HK-2 (cell line): ENCODE results near the gene TOR1AIP2.

Experiments used
- DNase-seq: peaks from one replicate; pipeline ENCODE4 v3.0.0-alpha.2; 2018; ENCODE audit not compliant: unreplicated experiment

Gene TOR1AIP2

DNA sequence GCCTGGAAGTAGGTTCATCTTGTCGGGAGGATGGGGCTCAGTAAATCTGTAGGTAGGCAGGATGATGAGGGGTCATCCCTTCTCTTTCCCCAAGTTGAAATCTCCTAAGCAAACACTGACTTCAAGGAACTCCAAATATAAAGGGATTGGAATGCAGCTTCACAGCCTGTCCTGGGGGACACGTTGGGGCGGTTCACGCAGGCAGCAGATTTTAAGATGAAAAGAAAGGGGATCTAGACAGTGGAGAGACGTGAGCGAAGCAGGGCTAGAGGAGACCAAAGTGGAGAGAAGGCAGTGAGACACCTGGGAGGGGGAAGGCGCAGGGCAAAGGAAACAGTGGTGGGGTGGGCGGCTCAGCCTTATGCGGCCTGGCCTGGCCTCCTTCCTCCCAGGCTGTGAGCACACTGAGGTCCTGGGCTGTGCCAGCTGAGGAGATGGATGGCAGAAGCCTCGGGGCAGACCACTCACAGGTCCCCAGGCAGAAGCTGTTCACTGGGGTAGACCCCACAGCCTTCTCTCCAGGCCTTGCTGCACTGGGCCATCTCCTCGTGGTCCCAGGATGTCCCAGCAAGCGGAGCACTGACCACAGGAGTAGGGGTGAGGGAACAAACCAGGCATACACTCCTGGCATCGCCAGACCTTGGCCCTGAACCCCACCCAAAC is 51.7 kb downstream of the TOR1AIP2 start:
- no peak for DNase-seq

DNA sequence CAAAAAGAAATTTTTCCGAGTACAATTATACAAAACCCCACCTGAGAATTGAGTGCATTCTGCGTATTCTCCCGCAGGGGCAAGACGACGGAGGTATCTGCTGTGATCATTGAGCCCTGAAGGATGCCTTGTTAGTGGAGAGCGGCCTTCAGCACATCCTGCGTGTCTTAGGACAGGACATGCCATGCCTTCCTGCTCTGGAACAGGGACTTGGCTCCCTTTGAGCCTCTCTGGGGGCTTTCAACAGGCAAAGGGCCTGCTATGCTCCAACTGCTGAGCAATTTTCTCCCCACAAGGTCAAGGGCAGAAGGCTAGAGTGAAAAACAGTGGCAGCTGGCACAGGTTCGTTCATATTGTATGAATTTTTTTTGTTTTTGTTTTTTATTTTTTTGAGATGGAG is 52.4 kb downstream of the TOR1AIP2 start:
- no peak for DNase-seq

GRCh38 chr1:179824265-179824664 is 53.3 kb downstream of the TOR1AIP2 start:
- DNase-seq = no peak

DNA sequence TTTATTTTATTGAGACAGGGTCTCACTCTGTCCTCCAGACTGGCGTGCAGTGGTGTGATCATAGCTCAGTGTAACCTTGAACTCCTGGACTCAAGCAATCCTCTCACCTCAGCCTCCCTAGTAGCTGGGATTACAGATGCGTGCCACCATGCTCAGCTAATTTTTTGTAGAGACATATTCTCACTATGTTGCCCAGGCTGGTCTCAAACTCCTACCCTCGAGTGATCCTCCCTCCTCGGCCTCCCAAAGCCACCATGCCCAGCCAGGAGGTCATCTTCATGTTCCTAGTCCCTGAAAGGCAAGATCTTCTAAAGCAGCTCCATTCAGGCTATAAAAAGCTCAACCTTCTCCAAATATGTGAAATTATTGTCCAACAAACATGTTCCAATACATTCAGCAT is 53.9 kb downstream of the TOR1AIP2 start:
- DNase-seq = no peak

DNA sequence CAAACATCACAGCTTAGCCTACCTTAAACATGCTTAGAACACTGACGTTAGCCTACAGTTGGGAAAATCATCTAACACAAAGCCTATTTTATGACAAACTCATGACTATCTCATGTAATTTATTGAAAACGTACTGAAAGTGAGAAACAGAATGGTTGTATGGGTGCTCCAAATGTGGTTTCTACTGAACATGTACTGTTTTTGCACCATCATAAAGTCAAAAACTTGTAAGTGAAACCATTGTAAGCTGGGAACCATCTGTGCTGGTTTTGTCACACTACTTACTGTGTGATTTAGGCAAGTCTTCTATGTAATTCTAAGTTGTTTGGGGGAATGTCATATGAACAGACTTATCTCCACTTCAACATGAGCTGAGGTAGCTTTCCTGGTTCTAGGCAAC is 55.5 kb downstream of the TOR1AIP2 start:
- no peak for DNase-seq

GRCh38 chr1:179821524-179821923 is 56.1 kb downstream of the TOR1AIP2 start:
- DNase-seq = no peak

GRCh38 chr1:179820226-179820970 is 57.2 kb downstream of the TOR1AIP2 start:
- DNase-seq = no peak

DNA sequence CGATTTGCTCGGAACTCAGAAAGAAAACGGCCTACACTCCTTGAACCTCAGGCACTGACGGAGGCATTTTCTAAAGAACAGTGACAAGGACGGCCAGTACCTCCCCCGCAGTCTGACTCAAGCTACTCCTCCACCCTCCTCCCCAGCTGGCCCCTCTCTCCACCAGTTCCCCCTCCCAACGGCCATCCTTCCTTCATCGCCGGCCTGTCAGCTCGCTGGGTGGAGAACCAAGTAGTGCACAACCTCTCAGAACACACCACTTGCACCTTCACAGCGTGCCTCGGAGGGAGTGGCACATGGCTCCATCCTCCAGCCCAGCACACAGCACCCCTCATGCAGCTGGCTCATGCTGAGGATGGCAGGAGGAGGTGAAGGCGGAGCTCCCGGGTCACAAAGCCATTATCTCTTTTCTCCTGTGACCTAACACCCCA is 58.8 kb downstream of the TOR1AIP2 start:
- DNase-seq = no peak

DNA sequence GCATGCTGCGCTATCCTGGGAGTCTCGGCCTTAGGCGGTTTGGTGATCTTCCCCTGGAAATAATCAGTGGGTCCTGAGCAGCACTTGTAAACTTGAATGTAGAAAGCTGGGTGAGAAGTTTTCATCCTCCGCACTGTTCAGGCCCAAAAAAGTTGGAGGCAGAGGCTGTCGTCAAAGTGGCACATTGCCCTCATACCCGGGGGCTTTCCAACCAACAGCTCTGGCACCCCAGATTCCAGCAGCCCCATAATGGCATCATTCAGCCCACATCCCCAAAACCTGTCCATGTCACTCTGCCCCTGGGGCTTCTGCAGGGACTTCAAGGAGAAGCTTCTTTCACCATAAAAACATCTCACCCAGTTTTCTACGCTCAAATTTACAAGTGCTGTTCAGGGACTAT is 59.3 kb downstream of the TOR1AIP2 start:
- DNase-seq = no peak

DNA sequence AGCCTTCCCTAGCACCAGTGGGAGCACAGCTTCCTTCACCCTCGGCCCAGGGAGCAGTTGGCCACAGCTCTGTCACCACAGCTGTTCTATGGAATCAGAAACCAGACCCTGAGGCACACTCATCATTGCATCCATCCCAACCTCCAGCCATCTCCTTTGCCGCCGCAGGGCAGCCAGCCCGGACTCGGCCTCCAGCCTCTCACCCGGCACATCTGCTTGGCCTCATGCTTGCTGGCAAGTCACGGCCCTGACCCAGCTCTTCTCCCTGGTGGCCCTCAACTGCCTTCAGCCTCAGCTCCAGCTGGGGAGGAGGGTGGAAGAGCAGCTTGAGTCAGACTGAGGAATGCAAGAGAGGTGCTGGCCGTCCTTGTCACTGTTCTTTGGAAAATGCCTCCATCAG is 59.8 kb downstream of the TOR1AIP2 start:
- no peak for DNase-seq

DNA sequence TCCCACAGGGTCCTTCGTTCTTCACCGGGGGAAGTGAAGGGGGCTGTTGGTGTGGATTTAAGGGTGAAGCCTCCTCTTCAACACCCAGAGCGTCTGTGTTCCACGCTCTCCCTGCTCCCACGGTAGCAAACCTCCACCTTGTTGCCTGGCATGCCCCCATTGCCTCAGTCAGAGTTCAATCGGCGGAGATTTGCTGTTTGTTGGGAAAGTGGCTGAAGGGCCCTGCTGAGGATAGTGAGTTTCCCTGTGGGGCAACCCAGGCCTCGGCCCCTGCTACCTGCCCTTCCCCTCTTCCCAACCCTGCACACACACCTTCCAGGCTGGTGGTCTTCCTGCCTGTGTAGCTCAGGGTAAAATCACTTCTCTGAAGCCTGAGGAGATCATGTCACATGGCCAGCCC is 60.5 kb downstream of the TOR1AIP2 start:
- DNase-seq = no peak

DNA sequence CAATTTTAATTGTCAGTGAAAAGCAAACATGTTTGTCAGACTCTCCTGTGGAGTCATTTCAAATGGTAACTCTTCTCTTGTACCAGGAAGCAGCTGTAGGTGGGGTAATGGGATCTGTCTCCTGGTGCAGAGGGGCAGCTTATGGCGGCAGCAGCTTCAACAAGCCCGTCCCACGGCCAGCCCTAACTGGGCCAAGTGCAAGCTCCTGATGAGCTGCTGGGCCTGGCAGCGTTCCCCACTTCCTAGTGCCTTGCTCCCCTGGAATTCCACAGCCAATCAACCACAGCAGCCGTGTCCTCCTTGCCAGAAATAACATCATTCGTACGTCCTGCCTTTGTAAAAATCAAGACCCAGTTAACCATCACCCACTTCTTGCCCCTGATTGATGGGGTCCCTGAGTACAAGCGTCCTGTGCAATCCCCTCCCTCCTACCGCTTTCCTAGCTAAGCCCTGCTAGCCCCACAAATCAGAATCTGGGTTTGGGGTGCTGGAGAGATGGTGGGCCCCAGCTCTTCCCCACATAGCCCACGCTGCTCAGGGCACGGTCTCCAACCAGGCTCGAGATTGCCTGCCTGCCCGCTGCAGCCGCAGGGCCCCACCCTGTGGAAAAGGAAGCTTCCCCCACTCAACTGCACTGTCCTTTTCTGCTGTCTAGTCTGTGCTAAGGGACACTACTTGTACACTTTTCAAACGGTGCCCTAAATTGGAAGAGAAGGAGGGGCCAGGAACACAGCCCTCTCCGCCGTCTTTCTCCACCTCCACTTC is 61.2 kb downstream of the TOR1AIP2 start:
- peak; percentile 9 for DNase-seq

GRCh38 chr1:179815641-179816040 is 62.0 kb downstream of the TOR1AIP2 start:
- DNase-seq = no peak

DNA sequence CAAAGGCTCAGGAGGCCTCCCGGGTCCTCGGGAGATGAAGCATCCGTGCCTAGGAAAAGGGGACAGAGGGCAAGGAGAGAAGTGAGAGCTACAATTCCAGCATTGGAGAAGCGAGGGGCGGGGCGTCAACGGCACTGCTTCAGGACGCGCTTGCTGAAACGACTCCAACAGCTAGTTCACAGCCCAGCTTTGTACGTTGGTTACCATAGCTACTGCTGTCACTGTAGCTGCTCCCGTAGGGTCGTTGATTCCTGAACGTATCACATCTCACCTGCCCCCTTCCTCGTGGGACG is 63.1 kb downstream of the TOR1AIP2 start:
- DNase-seq = no peak

GRCh38 chr1:179813626-179814545 is 63.7 kb downstream of the TOR1AIP2 start:
- no peak for DNase-seq

GRCh38 chr1:179812501-179813292 is 64.9 kb downstream of the TOR1AIP2 start:
- no peak for DNase-seq

GRCh38 chr1:179810367-179810715 is 67.3 kb downstream of the TOR1AIP2 start:
- no peak for DNase-seq

GRCh38 chr1:179809506-179810366 is 67.9 kb downstream of the TOR1AIP2 start:
- peak; percentile 70 for DNase-seq

GRCh38 chr1:179808503-179808902 is 69.1 kb downstream of the TOR1AIP2 start:
- no peak for DNase-seq
